GM21825 (cell line): Measurements from ENCODE around the gene UBE2I.

Experiments
- ATAC-seq: cut with Tn5 transposase; IDR thresholded peaks from one replicate; pipeline ENCODE4 v1.9.1; 2021; ENCODE audit warnings: mild to moderate bottlenecking, moderate library complexity; ENCODE audit not compliant: unreplicated experiment

Gene UBE2I

DNA sequence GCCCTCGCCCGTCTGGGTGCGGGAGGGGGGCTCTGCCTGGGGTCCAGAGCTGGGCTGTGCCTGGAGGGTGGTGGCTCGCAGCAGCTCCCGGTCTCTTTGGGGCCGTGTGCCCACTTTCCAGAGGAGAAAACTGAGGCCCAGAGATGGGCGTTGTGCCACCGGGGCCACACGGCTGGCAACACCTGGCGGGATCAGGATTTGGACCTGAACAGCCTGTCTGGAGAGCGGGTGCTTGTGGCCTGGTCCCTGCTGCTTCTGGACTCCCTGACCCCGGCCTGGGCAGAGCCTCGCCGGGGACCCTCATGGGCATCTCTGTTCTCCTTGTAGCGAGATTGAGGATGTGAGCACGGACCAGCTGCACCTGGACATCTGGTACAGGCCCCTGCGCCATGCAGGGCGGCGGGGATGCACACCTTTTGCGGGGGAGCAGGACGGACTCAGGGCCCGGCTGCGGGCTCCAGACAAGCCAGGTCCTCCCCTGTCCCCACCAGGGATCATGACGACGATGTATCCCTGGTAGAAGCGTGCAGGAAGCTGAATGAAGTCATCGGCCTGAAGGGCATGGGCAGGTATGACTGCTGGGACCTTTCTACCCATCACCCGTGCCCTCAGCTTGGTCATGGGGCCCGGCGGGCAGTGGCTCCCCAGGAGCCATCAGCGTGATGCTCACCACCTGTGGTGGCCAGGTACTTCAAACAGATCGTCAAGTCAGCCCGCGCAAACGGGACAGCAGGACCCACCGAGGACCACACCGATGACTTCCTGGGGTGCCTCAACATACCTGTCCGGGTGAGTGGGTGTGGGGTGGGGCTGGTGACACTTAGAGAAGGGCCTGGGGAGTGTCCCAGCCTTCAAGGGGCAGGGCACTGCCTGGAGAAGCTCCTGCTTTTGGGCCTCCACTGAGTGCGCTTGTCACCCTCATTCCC, 32.3 kb downstream of the UBE2I start:
- no peak for ATAC-seq

DNA sequence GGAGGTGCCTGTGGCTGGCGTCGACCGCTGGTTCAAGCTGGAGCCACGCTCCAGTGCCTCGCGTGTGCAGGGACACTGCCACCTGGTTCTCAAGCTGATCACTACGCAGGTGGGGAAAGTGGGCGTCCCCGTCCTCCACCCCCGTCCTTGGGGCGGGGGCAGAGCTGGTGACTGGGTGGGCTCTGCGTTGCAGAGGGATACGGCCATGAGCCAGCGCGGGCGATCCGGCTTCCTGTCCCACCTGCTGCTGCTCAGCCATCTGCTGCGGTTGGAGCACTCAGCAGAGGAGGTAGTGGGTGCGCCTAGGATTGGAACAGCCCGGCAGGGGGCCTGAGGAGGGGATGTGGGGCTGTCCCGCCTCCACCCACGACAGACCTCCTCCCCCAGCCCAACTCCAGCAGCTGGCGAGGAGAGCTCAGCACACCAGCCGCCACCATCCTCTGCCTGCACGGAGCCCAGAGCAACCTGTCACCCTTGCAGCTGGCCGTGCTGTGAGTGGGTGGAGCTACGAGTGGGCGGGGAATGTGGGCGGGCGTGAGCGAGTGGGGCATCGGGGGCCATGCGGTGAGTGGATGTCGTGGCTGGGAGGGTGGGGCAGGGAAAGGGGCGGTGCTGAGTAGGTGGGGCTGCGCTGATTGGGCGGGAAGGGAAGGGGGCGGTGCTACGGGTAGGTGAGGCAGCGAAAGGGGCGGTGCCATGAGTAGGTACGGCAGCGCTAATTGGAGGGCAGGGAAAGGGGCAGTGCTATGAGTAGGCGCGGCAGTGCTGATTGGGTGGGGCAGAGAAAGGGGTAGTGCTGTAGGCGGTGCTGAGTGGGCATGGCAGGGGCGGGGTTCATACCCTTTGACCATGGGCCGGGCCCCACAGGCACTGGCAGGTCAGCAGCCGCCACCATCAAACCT, 33.3 kb downstream of the UBE2I start:
- ATAC-seq = peak; percentile 75

DNA sequence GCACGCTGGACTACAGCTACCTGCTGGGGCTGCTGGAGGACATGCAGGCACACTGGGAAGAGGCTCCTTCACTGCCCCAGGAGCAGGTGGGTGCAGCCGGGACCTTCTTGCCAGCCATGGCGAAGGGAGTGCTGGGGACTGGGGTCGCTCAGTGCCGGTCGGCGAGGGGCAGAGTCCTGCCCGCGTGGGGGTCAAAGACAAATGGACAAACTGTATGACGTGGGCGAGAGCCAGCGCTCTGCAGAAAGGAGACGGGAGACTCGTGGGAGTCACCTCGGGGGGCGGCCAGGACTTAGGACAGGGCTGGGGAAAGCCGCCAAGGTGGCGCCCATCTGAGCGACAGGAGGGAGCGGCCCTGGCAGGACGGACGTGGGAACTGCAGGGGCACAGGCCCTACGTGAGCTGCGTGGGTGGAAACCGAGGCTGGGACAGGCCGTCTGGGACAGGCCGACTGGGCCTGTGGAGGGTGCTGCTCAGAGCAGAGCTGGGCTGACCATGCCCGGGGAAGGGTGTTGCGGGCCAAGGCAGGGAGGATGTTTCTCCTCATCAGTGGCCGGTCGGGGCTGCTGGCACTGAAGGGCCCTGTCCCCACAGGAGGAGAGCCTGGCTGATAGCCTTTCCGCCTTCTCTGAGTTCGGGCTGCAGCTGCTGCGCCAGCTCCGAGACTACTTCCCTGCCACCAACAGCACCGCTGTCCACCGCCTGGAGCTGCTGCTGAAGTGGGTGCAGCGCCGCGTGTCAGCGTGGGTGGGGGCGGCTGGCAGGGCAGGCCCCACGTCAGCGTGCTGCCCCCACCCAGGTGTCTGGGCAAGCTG, 34.2 kb downstream of the UBE2I start:
- ATAC-seq = no peak

- no peak for ATAC-seq
Measured at GRCh38 chr16:1344499-1344898, 35.1 kb downstream of the UBE2I start.

DNA sequence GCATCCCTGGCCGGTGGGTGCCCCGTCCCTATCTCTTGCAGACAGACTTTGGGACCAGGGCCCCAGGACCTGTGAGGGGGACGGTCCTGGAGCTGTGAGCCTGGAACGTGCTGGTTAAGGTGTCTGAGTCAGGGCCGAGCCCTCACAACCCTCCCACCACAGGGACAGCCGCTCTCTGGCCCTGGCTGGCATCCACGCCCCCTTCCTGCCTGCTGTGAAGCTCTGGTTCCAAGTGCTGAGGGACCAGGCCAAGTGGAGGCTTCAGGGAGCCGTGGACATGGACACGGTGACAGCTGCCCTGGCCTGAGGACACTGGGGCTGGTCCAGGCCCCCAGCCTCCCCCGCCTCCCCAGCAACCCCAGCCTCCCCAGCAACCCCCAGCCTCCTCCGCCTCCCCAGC, 35.7 kb downstream of the UBE2I start:
- ATAC-seq = no peak

DNA sequence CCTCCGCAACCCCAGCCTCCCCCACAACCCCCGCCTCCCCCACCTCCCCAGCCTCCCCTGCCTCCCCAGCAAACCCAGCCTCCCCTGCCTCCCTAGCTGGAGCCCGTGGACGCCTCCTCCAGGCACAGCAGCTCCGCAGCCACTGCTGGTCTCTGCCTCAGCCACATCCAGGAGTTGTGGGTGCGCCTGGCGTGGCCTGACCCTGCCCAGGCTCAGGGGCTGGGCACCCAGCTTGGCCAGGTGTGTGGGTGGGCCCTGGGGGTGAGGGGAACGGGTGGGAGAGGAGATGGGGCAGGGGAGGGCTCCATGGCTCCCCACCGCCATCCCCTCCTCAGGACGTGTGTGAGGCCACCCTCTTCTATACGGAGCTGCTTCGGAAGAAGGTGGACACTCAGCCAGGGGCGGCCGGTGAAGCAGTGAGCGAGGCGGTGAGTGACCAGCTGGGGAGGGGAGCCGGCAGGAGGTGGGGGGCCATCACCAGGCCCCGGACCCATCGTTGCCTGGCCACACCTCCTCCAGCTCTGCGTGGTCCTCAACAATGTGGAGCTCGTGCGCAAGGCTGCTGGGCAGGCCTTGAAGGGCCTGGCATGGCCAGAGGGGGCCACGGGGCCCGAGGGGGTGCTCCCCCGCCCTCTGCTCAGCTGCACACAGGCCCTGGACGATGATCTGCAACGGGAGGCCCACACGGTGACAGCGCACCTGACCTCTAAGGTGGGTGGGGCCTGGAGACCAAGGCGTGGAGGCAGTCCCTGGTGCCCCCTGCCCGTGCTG, 36.4 kb downstream of the UBE2I start:
- ATAC-seq = no peak

GRCh38 chr16:1346422-1347285, 37.2 kb downstream of the UBE2I start:
- no peak for ATAC-seq

DNA sequence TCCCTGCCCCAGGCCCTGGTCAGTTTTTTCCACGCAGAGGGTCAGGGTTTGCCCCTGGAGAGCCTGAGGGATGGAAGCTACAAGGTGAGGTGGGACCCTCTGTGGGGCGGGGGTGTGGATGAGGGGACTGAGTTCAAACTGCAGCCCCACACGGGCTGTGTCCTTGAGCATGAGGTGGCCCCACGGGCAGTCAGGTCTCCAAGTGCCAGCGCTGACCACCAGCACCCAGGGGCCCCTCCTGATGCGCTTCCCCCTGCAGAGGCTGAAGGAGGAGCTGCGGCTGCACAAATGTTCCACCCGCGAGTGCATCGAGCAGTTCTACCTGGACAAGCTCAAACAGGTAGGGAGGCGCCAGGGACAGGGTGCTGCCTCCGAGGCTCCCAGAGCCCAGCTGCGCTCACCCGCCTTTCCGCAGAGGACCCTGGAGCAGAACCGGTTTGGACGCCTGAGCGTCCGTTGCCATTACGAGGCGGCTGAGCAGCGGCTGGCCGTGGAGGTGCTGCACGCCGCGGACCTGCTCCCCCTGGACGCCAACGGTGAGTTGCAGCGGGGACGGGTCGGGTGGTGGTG, 37.9 kb downstream of the UBE2I start:
- ATAC-seq = no peak

- ATAC-seq = no peak
Measured at GRCh38 chr16:1347962-1348361, 38.5 kb downstream of the UBE2I start.

- no peak for ATAC-seq
Measured at GRCh38 chr16:1348441-1348840, 39.0 kb downstream of the UBE2I start.

DNA sequence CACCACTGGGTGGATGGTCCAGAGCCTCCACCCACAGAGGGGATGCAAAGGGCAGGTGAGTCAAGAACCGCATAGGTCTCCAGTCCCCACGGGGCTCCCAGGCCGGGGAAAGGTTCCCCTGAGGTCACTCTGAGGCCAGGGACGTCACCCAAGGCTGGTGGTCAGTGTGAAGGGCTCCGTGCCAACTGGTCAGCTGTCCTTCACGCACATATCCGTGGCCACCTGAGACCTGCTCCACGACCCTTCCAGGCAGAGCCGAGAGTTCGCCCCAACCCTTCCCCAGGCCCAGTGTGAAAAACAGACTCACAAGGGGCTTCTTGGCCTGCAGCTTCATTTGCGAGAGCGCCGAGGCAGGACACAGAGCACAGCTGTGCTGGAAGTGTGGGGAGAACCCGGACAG, 39.5 kb downstream of the UBE2I start:
- no peak for ATAC-seq

GRCh38 chr16:1349351-1349750, 39.9 kb downstream of the UBE2I start:
- no peak for ATAC-seq

GRCh38 chr16:1349951-1350350, 40.5 kb downstream of the UBE2I start:
- no peak for ATAC-seq

DNA sequence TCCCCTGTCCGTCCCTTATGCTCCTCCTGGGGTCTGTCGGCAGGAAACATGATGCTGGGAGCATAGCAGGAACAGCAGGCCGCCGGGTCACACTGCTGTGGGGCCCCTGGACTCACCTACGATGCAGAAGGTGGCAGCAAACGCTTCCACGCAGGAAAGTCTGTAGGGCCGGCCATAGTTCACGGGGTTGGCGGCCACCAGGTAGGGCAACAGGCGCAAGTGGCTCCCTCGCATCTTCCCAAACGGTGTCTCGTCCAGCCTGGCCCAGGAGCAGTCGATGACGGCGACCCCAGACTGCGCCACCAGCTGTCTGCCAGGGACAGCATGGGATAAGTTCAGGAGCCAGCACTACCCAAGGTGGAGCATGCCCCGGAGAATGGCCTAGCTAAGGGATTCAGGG, 41.3 kb downstream of the UBE2I start:
- no peak for ATAC-seq

DNA sequence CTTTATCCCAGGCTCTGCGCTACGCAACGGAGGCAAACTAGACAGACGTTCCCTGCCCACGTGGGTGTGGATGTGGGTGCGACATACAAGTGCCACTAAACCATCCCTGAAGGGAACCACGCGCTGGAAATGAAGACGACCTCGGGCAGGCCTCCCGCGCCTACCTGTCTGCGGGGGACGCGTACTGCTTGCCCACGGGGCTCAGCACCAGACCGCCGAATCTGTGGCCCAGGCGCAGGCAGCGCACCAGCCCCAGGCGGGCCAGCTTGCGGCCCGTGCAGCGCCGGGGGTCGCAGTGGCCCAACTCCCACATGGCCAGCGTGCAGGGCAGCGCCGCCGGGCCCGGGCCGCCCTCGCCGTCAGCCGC, 41.8 kb downstream of the UBE2I start:
- peak; percentile 3 for ATAC-seq

DNA sequence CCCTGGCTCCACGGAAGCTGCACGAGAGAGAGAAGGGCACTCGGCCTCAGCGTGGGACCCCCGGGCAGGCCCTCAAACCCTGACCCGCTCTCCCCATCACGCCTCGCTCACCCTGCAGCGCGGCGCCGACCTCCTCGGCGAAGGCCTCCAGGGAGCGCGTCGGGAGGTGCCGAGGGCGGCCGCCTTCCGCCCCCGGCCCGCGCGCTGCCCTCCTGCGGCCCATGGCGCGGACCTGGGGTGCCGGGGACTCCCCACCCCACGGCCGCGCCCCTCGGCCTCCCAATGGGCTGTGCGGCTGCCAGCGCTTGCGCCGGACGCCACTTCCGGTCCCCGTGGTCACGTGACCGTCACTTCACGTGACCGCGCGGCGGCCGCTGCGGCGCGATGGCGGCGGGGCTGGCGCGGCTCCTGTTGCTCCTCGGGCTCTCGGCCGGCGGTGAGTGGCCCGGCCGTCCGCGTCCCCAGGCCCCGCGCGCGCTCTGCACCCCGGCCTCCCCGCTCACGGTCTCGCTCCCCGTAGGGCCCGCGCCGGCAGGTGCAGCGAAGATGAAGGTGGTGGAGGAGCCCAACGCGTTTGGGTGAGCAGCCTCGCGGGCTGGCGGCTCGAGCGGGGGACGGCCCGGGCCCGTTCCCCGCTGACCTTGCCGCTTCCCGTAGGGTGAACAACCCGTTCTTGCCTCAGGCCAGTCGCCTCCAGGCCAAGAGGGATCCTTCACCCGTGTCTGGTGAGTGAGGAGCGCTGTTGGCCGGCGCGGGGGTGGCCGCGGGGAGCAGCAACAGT, 42.3 kb downstream of the UBE2I start, which contains the start of the genes GNPTG and TSR3:
Gene GNPTG, plus strand, starts transcription at position 350 of the 781 bp plus-strand sequence. Its CDS starts 35 bp downstream, at position 385.
Gene TSR3, minus strand, starts transcription at position 297 of the 781 bp plus-strand sequence. Its CDS starts 74 bp downstream, at position 223.
- ATAC-seq = peak; percentile 51

- ATAC-seq = no peak
Measured at GRCh38 chr16:1354815-1355540, 45.5 kb downstream of the UBE2I start.
